GM21825 (cell line): ENCODE data around the gene FKBP9.
"Not testable (repeated sequence)": the region's sequence is repeated elsewhere in the genome, so short reads cannot be mapped to it uniquely, and the experiment has no call there.

Source experiments
- ATAC-seq: cut with Tn5 transposase; IDR thresholded peaks from one replicate; pipeline ENCODE4 v1.9.1; 2021; ENCODE audit warnings: mild to moderate bottlenecking, moderate library complexity; ENCODE audit not compliant: unreplicated experiment

FKBP9 gene

DNA sequence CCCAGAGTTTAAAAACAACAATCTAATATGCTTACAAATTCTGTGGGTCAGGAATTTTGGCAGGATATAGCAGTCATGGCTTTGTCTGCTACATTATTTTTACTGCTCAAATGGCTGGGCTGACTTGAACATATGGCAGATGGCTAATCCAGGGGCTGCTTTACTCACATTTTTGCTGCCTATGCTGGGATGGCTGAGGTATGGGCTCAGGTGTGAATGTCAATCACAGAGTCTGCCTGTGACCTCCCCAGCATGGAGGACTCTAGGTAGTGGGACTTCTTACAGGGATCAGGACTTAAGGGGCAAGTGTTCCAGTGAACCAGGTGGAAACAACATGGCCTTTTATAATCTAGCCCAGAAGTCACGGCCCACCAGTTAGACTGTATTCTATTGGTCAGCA, 4.4 kb upstream of the FKBP9 start:
- no peak for ATAC-seq

DNA sequence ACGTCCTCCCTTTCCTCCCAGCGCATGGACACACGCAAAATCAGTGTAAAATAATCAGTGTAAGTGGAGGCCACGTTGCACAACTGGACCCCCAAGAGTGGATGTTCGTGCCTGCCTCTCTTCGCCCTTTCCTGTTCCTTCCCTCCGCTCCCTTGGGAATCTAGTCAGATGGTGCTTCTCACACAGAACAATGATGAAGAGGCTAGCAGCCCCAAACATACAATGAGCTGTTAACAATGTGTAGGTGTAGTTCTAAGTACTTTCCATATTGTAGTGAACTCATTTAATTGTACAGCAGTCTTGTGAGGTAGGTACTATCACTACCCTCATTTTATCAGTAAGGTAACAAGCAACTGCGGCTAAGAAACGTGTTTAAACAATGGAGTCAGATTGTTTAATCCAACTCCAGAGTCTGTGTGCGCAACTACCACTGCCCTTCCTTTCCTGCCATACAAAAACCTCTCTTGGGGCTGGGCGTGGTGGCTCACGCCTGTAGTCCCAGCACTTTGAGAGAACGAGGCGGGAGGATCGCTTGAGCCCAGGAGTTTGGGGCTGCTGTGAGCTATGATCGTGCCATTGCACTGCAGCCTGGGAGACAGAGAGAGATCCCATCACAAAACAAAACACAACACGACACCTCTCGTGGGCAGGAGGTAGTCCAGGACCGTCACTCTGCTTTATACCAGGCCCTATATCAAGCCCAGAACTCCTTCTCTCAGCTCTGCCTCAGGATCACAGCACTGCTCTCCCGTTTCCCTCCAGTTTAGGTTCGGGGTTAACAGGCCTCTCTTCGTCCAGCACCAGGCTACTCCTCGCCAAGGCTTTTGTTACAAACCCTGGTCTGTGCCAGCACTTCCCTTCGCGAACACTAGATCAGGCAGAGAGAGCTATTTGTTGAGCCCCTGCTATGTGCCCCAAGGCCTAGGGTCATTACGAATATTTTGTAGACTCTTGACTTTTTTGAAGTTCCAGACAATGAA, 1.1 kb downstream of the FKBP9 start:
- ATAC-seq: peak; percentile 2

DNA sequence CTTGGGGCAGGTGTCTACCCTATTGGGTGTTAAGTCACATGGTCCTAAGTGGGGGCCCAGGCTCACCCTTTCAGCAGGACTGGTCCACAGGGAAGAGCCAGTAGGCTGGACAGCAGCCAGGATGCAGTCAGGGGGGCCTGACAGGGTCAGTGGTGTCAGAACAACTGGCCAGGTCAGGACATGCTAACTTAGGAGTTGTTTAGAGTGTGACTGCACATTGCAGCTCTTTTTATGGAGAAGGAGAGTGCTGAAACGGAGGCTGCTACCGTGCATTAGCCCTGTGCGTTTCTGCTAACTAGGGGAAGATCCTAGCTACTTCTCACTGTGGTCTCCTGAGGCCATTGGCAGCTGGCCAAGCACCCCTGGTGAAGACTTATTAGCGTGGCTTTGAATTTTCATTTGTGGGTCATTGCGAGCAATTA, 6.7 kb downstream of the FKBP9 start:
- ATAC-seq: not testable (repeated sequence)

DNA sequence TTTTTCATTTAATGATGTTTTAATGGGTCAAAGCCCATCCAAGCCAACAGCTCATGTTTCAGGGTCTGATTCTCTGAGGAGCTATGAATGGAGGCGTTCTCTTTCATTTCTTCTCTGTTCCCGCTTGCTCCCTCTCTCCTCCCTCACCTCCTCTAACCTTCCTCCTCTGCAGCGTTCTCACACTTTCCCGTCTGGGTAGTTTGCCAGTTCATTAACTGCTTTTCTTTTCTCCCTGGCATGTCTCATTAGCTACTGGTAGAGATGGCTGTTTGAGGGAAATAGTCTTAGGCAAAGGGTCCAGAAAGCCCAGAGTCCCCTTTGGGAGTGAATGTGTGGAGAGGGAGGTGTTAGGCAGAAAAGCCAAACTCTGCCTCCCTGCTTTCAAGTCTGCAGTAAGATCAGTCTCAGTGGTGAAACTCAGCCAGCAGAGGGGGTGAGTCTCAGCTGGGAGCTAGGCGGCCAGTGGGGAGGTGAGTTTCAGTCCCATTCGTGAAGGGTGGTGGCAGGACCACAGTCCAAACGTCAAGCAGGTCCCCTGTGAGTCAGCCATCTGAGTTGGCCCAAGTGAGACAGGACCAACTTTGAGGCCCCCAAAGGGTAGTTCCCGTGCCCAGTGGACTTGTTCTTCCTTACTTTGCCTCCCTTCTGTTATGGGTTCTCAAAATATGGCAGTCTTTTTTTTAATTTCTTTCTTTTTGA, 7.4 kb downstream of the FKBP9 start:
- peak; percentile 97 for ATAC-seq

DNA sequence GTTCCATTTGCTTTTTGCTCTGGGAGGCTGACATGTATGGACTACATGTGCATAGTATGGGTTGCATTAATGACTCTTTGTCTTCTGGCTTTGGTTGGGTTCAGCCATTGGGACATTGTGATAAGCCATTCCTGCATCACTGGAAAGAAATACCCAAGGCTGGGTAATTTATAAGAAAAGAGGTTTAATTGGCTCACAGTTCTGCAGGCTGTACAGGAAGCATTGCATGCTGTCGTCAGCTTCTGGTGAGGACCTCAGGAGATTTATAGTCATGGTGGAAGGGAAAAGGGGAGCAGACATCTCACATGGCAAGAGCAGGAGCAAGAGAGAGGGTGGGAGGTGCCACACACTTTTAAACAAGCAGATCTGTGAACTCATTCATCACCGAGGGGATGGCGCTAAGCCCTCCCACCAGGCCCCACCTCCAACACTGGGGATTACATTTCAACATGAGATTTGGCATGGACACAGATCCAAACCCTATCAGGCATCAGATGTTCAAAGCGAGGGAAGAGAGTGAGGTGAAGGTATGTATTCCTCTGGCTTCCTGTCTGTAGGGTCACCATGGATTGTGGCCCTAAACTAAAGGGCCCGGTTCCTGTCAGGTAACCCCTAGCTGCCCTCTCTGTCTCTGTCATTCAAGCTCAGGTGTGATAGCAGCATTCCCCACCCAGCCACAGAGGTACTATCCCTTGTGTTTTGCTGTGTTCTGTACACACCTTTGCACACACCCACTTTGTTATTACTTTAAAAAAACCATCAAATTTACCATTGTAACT, 9.4 kb downstream of the FKBP9 start:
- not testable (repeated sequence) for ATAC-seq

DNA sequence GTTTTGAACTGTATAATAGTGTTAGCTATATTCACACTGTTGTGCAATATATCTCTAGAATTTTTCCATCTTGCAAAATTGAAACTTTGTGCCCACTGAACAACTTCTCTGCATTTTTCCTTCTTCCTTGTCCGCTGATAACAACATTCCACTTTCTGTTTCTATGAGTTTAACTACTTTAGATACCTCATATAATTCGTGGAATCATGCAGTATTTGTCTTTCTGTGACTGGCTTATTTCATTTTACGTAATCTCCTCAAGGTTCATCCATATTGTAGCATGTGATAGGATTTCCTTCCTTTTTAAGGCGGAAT, 10.0 kb downstream of the FKBP9 start:
- ATAC-seq: not testable (repeated sequence)

DNA sequence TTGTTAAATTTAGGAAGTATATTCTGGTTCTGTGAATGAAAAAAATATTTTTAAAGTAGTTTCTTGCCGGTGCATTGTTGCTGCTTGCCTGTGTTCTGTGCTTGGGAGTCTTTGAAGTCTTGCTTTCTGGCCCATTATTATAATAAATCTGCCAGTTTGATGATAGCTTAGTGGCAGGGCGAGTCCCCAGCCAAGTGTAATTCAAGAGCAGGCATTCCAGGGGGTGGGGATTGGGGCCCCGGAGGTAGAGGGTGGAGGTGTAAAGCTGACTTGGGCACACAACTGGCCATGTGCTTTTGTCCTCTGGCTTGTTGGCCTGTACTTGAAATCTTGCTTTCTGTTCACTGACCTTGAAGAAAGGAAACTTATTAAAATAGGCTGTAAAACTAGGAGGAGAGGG, 14.7 kb downstream of the FKBP9 start:
- not testable (repeated sequence) for ATAC-seq

DNA sequence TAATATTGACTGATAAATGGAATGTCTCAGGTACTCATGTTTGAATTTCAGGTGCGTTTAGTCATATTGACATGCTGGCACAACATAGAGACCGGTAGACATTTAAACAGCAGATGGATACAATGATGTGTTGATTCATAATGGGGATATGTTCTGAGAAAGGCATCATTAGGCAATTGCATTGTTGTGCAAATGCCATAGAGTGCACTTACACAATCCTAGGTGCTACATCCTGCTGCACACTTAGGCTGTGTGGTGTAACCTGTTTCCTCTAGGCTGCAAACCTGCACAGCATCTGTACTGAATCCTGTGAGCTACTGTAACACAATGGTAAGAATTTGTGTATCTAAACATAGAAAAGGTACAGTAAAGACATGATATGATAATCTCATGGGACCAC, 19.9 kb downstream of the FKBP9 start:
- not testable (repeated sequence) for ATAC-seq

DNA sequence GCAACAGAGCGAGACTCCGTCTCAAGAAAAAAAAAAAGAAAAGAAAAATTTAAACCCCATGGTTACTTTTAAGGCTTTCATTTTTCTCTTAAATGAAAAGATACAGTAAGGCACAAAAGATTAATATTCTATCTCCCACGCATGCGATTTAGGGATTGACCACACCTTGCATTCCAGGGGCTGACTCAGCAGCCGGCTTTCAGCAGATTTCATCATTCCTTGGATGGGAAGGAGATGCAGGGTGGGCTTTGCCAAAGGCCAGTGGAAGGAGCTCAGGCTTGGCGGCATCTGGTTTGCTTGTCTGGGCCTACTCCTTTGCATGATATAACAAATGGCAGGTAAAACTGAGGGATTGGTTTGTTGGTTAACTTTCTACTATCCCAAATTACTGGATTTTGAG, 22.0 kb downstream of the FKBP9 start:
- not testable (repeated sequence) for ATAC-seq

DNA sequence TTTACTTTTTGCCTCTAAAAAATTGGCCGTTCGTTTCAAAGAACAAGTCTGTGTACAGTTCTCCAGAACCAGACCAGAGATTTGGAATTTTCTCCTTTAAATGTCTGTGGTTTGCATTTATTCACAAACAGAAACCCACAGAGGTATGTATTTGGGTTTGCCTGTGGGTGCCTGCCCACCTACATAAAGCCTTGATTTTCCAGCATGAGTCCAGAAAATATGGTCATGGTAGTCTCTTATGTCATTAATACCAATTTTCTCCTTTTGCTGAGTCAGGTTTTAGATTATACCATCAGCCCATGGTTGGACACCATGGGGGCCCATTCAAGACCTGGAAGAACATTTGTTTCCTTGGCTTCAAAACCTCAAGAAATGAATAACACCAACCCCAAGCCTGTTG, 22.7 kb downstream of the FKBP9 start:
- not testable (repeated sequence) for ATAC-seq

DNA sequence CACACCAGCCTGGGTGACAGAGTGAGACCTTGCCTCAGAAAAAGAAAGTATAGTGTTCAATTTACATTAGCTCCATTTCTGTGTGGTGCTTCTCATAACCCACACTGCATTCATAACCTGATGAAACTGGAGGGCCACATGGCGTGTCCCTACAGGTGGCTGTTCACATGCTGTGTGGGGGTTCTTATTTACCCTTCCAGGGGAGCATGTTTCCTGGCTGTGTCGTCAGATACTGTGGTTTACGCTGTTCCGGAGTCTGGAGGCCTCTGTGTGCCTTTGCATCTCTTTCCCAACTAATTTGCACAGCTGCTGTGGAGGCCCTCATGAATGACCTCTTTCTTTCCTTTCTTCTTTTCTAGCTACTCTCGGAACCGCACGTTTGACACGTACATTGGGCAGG, 30.9 kb downstream of the FKBP9 start:
- ATAC-seq: peak; percentile 87

DNA sequence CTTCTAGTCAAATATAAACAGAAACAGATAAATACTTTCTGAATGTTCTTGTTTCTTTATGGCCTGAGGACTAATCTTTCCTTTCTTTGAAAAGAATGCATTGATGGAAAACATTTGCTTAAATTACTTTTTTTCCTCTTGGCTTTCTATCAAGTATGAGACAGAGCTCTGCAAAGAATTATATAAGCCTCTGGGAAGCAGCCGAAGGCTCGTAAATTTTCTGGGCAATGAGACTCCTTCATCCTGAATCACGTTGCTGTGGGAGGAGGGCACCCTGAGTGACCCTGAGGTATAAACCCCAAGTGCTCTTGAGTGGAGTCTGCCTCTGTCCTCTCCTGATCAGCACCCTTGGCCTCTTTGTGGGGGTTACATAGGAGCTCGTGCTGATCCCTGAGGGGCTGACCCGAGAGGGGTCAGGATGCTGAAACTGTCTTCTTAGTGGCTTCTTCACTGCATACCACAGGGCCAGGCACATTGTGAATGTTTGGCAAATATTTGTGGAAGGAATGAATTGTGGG, 33.9 kb downstream of the FKBP9 start:
- ATAC-seq: not testable (repeated sequence)

DNA sequence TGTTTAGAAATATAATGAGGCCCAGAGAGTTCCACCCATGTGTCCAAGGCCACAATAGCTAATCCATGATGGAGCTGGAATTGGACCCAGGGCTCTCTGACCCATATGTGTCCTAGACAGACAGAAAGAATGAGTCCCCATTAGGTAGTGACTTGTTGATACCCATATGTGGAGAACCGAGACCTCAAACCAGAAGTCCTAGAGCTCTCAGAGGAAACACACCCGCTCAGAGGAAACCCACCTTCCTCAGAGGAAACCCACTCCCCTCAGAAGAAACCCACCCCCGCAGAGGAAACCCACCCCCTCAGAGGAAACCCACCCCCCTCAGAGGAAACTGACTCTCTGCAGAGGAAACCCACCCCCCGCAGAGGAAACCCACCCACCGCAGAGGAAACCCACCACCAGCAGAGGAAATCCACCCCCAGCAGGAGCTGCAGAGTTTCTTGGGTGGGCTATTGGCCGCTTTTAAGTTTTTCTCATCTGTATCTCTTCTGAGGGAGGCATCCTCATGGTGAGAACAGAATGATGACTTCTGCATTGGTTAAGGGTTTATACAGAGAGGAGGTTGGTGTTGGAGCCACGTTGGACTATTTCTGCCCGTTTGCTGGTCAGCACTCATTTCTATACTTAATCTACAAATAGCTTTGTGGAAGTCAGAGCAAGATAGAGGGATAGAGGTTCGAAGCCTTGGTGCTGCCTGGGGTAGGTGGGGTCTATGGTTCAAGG, 34.9 kb downstream of the FKBP9 start:
- ATAC-seq: not testable (repeated sequence)

DNA sequence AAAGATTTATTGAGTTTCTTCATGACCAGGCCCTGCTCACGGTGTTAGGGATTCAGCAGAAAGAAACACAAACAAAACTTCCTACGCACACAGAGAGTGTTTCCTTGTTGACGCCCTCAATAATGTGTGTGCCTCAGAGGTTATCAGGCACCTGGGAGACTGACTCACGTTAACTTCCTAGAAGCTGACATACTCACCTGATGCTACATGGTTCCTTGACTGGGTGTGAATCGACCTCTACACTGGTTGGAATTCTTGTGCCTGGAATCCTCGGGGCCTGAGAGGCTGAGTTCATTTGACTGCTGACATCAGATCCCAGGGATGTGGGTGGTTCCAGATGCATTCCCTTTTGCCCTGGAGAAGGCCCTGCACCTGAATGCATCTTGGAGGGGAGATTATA, 35.5 kb downstream of the FKBP9 start:
- not testable (repeated sequence) for ATAC-seq

DNA sequence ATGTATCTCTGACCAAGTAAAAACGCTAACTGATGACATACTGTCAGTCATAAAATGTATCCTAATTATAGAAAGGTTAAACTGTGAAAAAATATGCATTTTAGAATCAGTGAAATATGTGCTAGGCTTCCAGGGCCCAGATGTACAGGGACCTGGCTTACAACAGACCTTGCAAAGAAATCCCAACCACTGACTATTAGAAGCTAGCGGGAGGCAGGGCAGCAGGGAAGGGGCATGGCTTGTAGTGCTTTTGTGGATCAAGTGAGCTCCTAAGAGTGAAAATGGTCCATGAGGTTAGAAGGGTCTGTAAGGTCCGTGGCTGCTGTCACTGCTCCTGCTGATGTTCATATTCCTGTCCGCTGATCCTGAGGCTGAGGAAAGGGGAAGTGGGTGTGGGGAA, 40.7 kb downstream of the FKBP9 start:
- not testable (repeated sequence) for ATAC-seq

DNA sequence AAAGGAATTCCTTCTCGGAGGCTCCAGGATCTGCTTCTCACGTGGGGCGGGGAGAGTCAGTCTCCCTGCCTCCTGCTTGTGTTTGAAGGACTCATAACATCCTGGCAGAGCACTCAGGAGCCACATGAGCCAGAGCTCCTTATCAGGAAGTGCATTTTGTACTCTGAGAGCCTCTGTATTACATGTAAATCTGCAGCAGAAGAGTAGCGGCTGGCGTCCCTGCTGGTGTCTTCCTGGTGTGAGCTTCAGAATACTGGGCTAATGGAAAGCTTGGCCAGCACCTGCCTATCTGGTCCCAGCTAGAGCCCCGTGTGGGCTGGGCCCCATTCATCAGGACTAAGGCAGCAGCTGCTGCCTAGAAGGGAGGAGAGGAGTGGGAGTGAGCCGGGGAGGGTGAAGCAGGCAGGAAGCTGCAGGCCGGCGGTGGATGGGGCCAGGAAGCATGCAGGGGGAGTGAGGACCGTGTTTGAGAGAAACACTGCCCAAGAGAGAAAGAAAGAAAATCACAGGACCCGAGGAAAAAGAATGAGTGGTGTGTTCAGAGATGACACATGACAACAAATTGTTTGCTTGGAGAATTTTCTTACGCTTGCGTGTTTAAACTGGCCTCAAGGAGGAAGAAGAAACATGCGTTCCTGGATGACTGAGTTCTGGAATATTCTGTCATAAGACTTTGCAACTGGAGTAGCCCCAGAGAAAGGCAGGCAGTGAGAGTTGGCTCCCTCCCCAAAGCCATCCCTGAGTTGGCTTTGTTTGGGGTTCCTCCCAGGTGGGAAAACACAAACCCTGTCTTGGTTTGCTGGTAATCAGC, 41.3 kb downstream of the FKBP9 start:
- ATAC-seq: peak; percentile 59

DNA sequence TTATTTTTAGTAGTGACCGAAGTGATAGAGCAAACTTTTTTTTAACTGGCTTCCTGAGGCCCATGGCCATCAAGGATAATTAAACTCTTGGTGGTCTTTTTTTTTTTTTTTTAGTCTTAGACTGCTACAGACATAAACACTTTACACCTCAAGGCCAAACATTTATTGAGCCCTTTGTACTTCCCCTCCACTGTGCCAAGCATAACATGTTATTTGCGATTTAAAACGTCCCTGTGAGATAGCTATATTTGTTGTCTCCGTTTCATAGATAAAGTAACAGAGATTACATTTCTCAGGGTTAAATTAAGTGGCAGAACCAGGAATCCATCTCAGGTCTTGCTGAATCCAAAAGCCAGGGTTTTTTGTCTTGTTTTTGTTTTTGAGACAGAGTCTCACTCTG, 42.1 kb downstream of the FKBP9 start:
- not testable (repeated sequence) for ATAC-seq

DNA sequence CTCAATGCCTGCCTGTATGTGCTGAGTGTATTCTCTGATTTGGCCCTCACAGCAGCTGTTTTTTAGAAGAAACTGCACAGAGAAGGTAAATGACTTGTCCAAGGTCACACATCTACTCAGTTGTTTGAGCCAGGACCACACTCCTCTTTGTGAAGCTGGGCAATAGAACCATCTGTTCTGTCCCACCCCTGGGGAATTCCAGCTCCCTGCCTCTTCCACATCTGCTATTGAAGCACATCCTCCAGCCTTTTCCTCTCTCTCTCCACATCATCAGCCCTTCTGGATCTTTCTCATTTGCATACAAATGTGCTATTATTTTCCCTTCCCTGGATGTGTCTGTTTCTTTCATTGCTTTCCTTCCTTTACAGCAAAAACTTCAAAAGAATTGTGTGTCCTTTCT, 45.9 kb downstream of the FKBP9 start:
- ATAC-seq: not testable (repeated sequence)

DNA sequence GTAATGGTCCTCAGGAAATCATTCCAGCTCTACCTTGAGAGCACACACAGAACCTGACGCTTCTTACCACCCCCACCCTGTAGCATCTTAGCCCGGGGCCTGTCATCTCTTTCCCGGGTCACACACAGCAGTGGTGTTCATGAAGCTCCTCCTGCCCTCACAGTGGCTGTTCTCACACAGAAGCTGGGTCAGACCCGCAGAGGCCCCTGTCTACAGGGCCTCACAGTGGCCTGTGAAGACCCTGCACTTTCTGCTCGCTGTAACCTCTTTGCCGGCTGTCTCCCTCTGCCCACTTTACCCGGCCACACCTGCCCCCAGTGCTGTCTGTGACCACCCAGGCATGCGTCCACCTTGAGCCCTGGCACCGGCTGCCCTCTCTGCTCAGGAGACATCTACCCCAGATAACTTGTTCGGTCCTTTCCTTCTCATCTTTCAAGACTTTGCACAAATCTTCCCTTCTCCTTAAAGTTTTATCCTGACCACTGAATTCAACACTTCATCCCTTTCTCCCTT, 46.9 kb downstream of the FKBP9 start:
- ATAC-seq: not testable (repeated sequence)
